Measurements from ENCODE around the gene MTUS2. TPM values are rescaled to one million over a fixed set of nuclear protein-coding genes. Genes with fewer than 3 reads are reported as not detected.

The MTUS2 gene
- polyA plus RNA-seq, 1 donor from 2014 or later: 4.4 TPM

GRCh38 chr13:29222458-29222857 is 402.3 kb downstream of the MTUS2 start:
- Histone ChIP-seq H2AFZ (ENCODE audit: low read depth, low read length) (no peak overlapping the region), H3K27me3 (ENCODE audit: insufficient read depth, low read depth, low read length) (no peaks in the 10 kb centered on the region), H3K4me3 (ENCODE audit: low read length) (no peak overlapping the region), H3K4me2 (ENCODE audit: low read length) (no peak overlapping the region), H3K36me3 (ENCODE audit: insufficient read depth, low read length) (no peaks in the 10 kb centered on the region), H3K9me3 (ENCODE audit: low read length) (no peaks in the 10 kb centered on the region), H3K79me2 (replicated peaks; ENCODE audit: insufficient read depth, low read length) (no peaks in the 10 kb centered on the region), H3K9me2 (ENCODE audit: insufficient read depth, low read length) (no peaks in the 10 kb centered on the region), H3K27ac (ENCODE audit: low read length) (no peak overlapping the region), H3F3A (ENCODE audit: insufficient read depth, low read length, poor library complexity, severe bottlenecking) (no peaks in the 10 kb centered on the region), H3K9ac (ENCODE audit: low read length) (no peak overlapping the region), H4K20me1 (ENCODE audit: insufficient read depth) (no peaks in the 10 kb centered on the region)
- no peak for TF ChIP-seq EP300 (conservative IDR thresholded peaks at IDR 0.05; ENCODE audit: poor library complexity, severe bottlenecking)
- no peak for TF ChIP-seq EZH2 (IDR thresholded peaks at IDR 0.05; ENCODE audit: borderline replicate concordance, insufficient read depth, low read length, poor library complexity, severe bottlenecking)
- TF ChIP-seq MXI1 (conservative IDR thresholded peaks at IDR 0.05; ENCODE audit: poor library complexity, severe bottlenecking): no peak
- no peak for TF ChIP-seq REST (IDR thresholded peaks at IDR 0.05; ENCODE audit: borderline replicate concordance)

- H3F3A ChIP-seq (ENCODE audit: insufficient read depth, low read length, poor library complexity, severe bottlenecking): no peaks in the 10 kb centered on the region
- H3K9me3 ChIP-seq (ENCODE audit: low read length): no peaks in the 10 kb centered on the region
- no peaks in the 10 kb centered on the region for H3K27me3 ChIP-seq (ENCODE audit: insufficient read depth, low read depth, low read length)
- H4K20me1 ChIP-seq (ENCODE audit: insufficient read depth): no peaks in the 10 kb centered on the region
- no peak overlapping the region for H3K4me2 ChIP-seq (ENCODE audit: low read length)
- no peaks in the 10 kb centered on the region for H3K9me2 ChIP-seq (ENCODE audit: insufficient read depth, low read length)
- H3K9ac ChIP-seq (ENCODE audit: low read length): no peak overlapping the region
- no peak overlapping the region for H2AFZ ChIP-seq (ENCODE audit: low read depth, low read length)
- TF ChIP-seq SMC3 (conservative IDR thresholded peaks at IDR 0.05; ENCODE audit: poor library complexity) (no peak), MXI1 (conservative IDR thresholded peaks at IDR 0.05; ENCODE audit: poor library complexity, severe bottlenecking) (no peak), RAD21 (conservative IDR thresholded peaks at IDR 0.05) (no peak), REST (IDR thresholded peaks at IDR 0.05; ENCODE audit: borderline replicate concordance) (no peak), POLR2AphosphoS5 (IDR thresholded peaks at IDR 0.05) (no peak), EP300 (conservative IDR thresholded peaks at IDR 0.05; ENCODE audit: poor library complexity, severe bottlenecking) (no peak), TAF1 (IDR thresholded peaks at IDR 0.05; ENCODE audit: low read depth) (no peak), EZH2 (IDR thresholded peaks at IDR 0.05; ENCODE audit: borderline replicate concordance, insufficient read depth, low read length, poor library complexity, severe bottlenecking) (no peak)
- TF ChIP-seq, protein P1, sequence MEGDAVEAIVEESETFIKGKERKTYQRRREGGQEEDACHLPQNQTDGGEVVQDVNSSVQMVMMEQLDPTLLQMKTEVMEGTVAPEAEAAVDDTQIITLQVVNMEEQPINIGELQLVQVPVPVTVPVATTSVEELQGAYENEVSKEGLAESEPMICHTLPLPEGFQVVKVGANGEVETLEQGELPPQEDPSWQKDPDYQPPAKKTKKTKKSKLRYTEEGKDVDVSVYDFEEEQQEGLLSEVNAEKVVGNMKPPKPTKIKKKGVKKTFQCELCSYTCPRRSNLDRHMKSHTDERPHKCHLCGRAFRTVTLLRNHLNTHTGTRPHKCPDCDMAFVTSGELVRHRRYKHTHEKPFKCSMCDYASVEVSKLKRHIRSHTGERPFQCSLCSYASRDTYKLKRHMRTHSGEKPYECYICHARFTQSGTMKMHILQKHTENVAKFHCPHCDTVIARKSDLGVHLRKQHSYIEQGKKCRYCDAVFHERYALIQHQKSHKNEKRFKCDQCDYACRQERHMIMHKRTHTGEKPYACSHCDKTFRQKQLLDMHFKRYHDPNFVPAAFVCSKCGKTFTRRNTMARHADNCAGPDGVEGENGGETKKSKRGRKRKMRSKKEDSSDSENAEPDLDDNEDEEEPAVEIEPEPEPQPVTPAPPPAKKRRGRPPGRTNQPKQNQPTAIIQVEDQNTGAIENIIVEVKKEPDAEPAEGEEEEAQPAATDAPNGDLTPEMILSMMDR (IDR thresholded peaks at IDR 0.05; ENCODE audit: poor library complexity, severe bottlenecking): no peak
- no peaks in the 10 kb centered on the region for H3K79me2 ChIP-seq (replicated peaks; ENCODE audit: insufficient read depth, low read length)
- no peak overlapping the region for H3K4me3 ChIP-seq (ENCODE audit: low read length)
- no peaks in the 10 kb centered on the region for H3K36me3 ChIP-seq (ENCODE audit: insufficient read depth, low read length)
- H3K27ac ChIP-seq (ENCODE audit: low read length): no peak overlapping the region
Observed at GRCh38 chr13:29224206-29224605, 404.1 kb downstream of the MTUS2 start.

Data from neural cell (in vitro differentiated cells).